22Rv1 (cell line): ENCODE results near the gene EMILIN1.

Source experiments
- CTCF ChIP-seq: fragments of 450-650 bp; IDR thresholded peaks from 2 replicates; pipeline ENCODE4 v1.5.1; 2017; ENCODE audit warnings: mild to moderate bottlenecking
- ZFX ChIP-seq: fragments of 450-650 bp; IDR thresholded peaks from 2 replicates; pipeline ENCODE4 v1.6.1; 2017; ENCODE audit warnings: antibody characterized with exemption, borderline replicate concordance

- TF ChIP-seq CTCF: no peak
- no peak for TF ChIP-seq ZFX
Observed at GRCh38 chr2:27115519-27115918, 37.1 kb downstream of the EMILIN1 start.
